ENCODE data around the gene ACTG2.

GRCh38 chr2:73908689-73909652 is 16.2 kb downstream of the ACTG2 start:
- TF ChIP-seq CTCF (IDR thresholded peaks at IDR 0.05): no peak
- peak in 1 of 2 donors; percentile 7 for TF ChIP-seq POLR2A (IDR thresholded peaks at IDR 0.05)
- peak; percentile 35 for TF ChIP-seq POLR2AphosphoS5 (IDR thresholded peaks at IDR 0.05)

Data from gastroesophageal sphincter (tissue), 3 donors.